CD4-positive, alpha-beta T cell (primary cell): ENCODE measurements around the gene GIMAP6. TPM values are rescaled to one million over a fixed set of nuclear protein-coding genes. Genes with fewer than 3 reads are reported as not detected.

Experiments
- ATAC-seq: fragments of 200-7000 bp; cut with Tn5 transposase; one replicate; pipeline ENCODE4 v1.10.0; 2022; ENCODE audit warnings: mild to moderate bottlenecking; ENCODE audit not compliant: poor library complexity
- CTCF ChIA-PET: fragments of 350-600 bp; sonication (Branson Sonifier 250); formaldehyde crosslinking; loops from one replicate; lab custom pipeline; 2021; ENCODE audit warnings: antibody characterized with exemption, inconsistent platforms; lab: Charles Lee
- POLR2A ChIA-PET: fragments of 350-600 bp; sonication (Branson Sonifier 250); formaldehyde crosslinking; loops from one replicate; lab custom pipeline; 2021; ENCODE audit warnings: antibody characterized with exemption, inconsistent platforms; lab: Charles Lee
- DNase-seq, 14 experiments: peaks; one replicate each; pipeline ENCODE4 v3.0.0-alpha.2; 2013 to 2020; ENCODE audit warnings: mixed read lengths in 2 of 14
- H3K27ac ChIP-seq, 2 donors: one replicate each; pipeline versions ENCODE4 v1.5.1 to v1.7.0; 2013; ENCODE audit warnings: low read length in 2 of 2, low read depth in 1 of 2, mild to moderate bottlenecking in 1 of 2
- H3K27me3 ChIP-seq, 2 experiments: 1 replicate in 1 of 2; 2 replicates in 1 of 2; pipeline versions ENCODE4 v1.6.1 to v1.7.0; 2013; ENCODE audit warnings: low read length in 2 of 2, control low read depth in 1 of 2, mild to moderate bottlenecking in 1 of 2, moderate library complexity in 1 of 2; ENCODE audit not compliant: insufficient read depth in 2 of 2, control insufficient read depth in 1 of 2
- H3K36me3 ChIP-seq: one replicate; pipeline ENCODE4 v1.6.1; 2013; ENCODE audit warnings: low read length, control low read depth; ENCODE audit not compliant: insufficient read depth
- H3K4me1 ChIP-seq: one replicate; pipeline ENCODE4 v1.6.1; 2013; ENCODE audit warnings: low read length, control low read depth; ENCODE audit not compliant: insufficient read depth
- H3K4me3 ChIP-seq: one replicate; pipeline ENCODE4 v1.5.1; 2013; ENCODE audit warnings: mild to moderate bottlenecking, low read length, moderate library complexity
- H3K9me3 ChIP-seq, 2 experiments: 1 replicate in 1 of 2; 2 replicates in 1 of 2; pipeline versions ENCODE4 v1.6.1 to v1.7.0; 2013; ENCODE audit warnings: low read length in 2 of 2, mild to moderate bottlenecking in 2 of 2, control low read depth in 1 of 2, moderate library complexity in 1 of 2; ENCODE audit not compliant: control insufficient read depth in 1 of 2, insufficient read depth in 1 of 2
- H3K27ac Mint-ChIP-seq: one replicate; pipeline ENCODE4 v1.8.0; 2020; ENCODE audit warnings: mixed read lengths
- H3K27me3 Mint-ChIP-seq: one replicate; pipeline ENCODE4 v1.8.0; 2021; ENCODE audit warnings: mixed read lengths
- H3K36me3 Mint-ChIP-seq: one replicate; pipeline ENCODE4 v1.8.0; 2021; ENCODE audit warnings: low read depth, mixed read lengths
- H3K4me1 Mint-ChIP-seq: one replicate; pipeline ENCODE4 v1.8.0; 2021; ENCODE audit warnings: low read depth, mixed read lengths
- H3K4me3 Mint-ChIP-seq: one replicate; pipeline ENCODE4 v1.8.0; 2020; ENCODE audit warnings: mild to moderate bottlenecking, mixed read lengths
- H3K9me3 Mint-ChIP-seq: one replicate; pipeline ENCODE4 v1.8.0; 2020; ENCODE audit warnings: mixed read lengths
- intact Hi-C, 2 experiments: fragments of 100-400 bp; cut with DNase I in 1 of 2; cut with micrococcal nuclease in 1 of 2; formaldehyde crosslinking; loops; one replicate each; pipeline versions ENCODE4 v1.15.1 to v1.9.0; 2023 to 2025; cut with DNase I, micrococcal nuclease
- total RNA-seq, 174 experiments: library from RNA in 2 of 174; stranded (reverse) in 2 of 174; gene quantifications; one replicate each; pipeline ENCODE4 v1.2.3 and lab custom pipeline; 2021 to 2026
- TF ChIP-seq, protein P1 (sequence below): fragments of 200-600 bp; IDR thresholded peaks from one replicate; pipeline ENCODE4 v1.8.0; 2022; ENCODE audit warnings: antibody characterized with exemption, mild to moderate bottlenecking

Gene GIMAP6
- total RNA-seq, 2 experiments from 2014 or later: 14.3 to 14.9 TPM

DNA sequence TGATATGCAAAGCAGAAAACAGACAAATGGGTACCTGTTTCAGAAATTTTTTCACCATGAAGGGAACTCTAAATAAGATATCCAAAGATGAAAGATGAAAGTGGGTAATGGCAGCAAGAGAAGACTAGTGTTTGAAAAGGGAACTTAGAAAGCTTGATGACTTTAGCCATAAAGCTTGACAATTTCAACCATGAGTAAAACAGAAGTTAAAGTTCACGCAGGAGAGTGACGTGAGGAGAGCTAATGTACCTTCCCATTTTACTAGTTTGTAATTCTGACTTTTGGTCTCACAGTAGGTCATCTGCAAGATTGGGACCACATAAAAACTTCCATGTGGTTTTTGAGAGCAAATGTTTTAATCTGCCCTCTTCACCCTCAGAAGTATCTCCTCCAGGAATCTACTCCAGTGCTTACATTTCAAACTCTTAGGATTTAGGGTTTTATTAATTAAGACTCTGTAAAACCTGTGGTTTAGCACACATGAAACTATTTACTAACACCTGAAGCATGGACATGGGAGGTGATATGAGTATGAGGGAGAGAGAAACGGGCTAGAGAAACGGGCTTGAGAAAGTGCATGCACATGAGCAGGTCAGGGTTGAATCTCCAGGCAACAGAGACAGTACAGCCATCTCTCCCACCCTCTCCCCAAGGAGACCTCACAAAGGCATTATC, 28.9 kb upstream of the GIMAP6 start:
- Histone ChIP-seq H3K27ac (no peak overlapping the region), H3K9me3 (peaks cover 11 to 13% of the 10 kb centered on the region in 2 experiments), H3K4me3 (no peak overlapping the region), H3K36me3 (no peaks in the 10 kb centered on the region), H3K27me3 (no peaks in the 10 kb centered on the region), H3K4me1 (peaks cover 48% of the 10 kb centered on the region)
- TF ChIP-seq, protein P1, sequence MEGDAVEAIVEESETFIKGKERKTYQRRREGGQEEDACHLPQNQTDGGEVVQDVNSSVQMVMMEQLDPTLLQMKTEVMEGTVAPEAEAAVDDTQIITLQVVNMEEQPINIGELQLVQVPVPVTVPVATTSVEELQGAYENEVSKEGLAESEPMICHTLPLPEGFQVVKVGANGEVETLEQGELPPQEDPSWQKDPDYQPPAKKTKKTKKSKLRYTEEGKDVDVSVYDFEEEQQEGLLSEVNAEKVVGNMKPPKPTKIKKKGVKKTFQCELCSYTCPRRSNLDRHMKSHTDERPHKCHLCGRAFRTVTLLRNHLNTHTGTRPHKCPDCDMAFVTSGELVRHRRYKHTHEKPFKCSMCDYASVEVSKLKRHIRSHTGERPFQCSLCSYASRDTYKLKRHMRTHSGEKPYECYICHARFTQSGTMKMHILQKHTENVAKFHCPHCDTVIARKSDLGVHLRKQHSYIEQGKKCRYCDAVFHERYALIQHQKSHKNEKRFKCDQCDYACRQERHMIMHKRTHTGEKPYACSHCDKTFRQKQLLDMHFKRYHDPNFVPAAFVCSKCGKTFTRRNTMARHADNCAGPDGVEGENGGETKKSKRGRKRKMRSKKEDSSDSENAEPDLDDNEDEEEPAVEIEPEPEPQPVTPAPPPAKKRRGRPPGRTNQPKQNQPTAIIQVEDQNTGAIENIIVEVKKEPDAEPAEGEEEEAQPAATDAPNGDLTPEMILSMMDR: no peak
- CTCF ChIA-PET: interaction anchor here (0.8 kb wide), 1 partner anchor 212 kb away, joined by 3 read pairs; no protein-coding TSS in a partner anchor
- Mint-ChIP-seq H3K27me3 (no peaks in the 10 kb centered on the region), H3K9me3 (peaks cover 9% of the 10 kb centered on the region), H3K36me3 (peaks cover 65% of the 10 kb centered on the region), H3K27ac (peak overlapping the region; percentile 91), H3K4me1 (peaks cover 61% of the 10 kb centered on the region), H3K4me3 (no peak overlapping the region)
- ATAC-seq: no peak
- DNase-seq: no peak
- POLR2A ChIA-PET: interaction anchor here (0.9 to 1.2 kb wide), 3 partner anchors 20 to 29 kb away, joined by 3 to 6 read pairs (median 4); partner anchors contain the start of gene GIMAP6
- intact Hi-C loops: no loop called here

DNA sequence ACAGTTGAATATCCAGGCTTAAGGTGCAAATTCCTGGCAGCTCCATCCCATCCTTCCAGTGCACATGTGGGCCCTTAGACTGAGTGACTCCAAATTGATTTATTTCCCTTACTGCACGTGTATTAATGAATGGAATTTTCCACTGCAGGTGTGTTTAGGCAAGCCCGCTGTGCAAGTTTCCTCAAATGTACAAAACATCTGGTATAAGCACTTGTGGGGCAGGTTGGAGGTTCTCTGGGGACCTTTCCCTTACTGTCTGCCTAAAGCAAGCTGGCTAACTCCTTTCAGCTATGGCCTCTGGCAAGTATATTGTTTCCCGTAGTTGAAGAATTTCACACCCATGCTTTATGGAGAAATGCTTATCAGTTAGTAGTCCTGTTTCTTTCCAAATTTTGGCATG, 25.3 kb upstream of the GIMAP6 start:
- peaks cover 11 to 13% of the 10 kb centered on the region in 2 experiments for H3K9me3 ChIP-seq
- DNase-seq (no peak), ATAC-seq (no peak)
- POLR2A ChIA-PET: interaction anchor here (2.6 kb wide), 1 partner anchor 11 kb away, joined by 11 read pairs; no protein-coding TSS in a partner anchor
- Mint-ChIP-seq H3K4me3 (no peak overlapping the region), H3K27me3 (no peaks in the 10 kb centered on the region), H3K36me3 (peaks cover 73% of the 10 kb centered on the region), H3K9me3 (peaks cover 9% of the 10 kb centered on the region), H3K4me1 (peaks cover 40% of the 10 kb centered on the region), H3K27ac (no peak overlapping the region)
- no peak overlapping the region for H3K4me3 ChIP-seq
- H3K4me1 ChIP-seq: peaks cover 17% of the 10 kb centered on the region
- intact Hi-C loops: no loop called here
- H3K27me3 ChIP-seq: no peaks in the 10 kb centered on the region
- CTCF ChIA-PET: no interaction called here
- TF ChIP-seq, protein P1: no peak
- no peaks in the 10 kb centered on the region for H3K36me3 ChIP-seq
- H3K27ac ChIP-seq: no peak overlapping the region

DNA sequence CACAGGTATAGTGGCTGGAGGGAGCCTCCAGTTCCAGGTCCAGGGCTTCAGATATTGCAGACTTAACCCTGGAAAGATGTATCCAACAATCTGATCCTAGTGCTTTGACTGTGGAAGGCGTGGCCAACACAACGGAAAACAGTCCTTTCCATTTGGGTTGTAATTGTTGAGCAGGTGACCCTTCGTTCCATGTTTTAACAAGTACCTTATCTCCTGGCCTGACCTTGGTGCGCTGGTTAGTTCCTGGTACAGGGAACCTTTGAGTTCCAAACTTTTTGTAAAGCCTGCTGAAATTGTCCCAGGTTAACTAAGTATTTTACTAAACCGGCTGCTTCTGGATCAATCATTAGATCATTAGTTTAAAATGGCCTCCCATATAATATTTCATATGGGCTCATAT, 23.9 kb upstream of the GIMAP6 start:
- Mint-ChIP-seq H3K9me3 (peaks cover 18% of the 10 kb centered on the region), H3K4me3 (no peak overlapping the region), H3K4me1 (peaks cover 30% of the 10 kb centered on the region), H3K36me3 (peaks cover 74% of the 10 kb centered on the region), H3K27ac (no peak overlapping the region), H3K27me3 (no peaks in the 10 kb centered on the region)
- Histone ChIP-seq H3K4me3 (no peak overlapping the region), H3K9me3 (peaks cover 11 to 13% of the 10 kb centered on the region in 2 experiments), H3K36me3 (no peaks in the 10 kb centered on the region), H3K27me3 (no peaks in the 10 kb centered on the region), H3K4me1 (peaks cover 8% of the 10 kb centered on the region), H3K27ac (no peak overlapping the region)
- DNase-seq (no peak), ATAC-seq (no peak)
- CTCF ChIA-PET: interaction anchor here (0.7 kb wide), 1 partner anchor 18 kb away, joined by 3 read pairs; no protein-coding TSS in a partner anchor
- TF ChIP-seq, protein P1: no peak
- POLR2A ChIA-PET: interaction anchor here (0.7 to 1.2 kb wide), 2 partner anchors 10 to 12 kb away, joined by 4 to 5 read pairs; no protein-coding TSS in a partner anchor
- intact Hi-C loops: no loop called here
